Measurements from ENCODE around the gene NFIB.

NFIB gene

DNA sequence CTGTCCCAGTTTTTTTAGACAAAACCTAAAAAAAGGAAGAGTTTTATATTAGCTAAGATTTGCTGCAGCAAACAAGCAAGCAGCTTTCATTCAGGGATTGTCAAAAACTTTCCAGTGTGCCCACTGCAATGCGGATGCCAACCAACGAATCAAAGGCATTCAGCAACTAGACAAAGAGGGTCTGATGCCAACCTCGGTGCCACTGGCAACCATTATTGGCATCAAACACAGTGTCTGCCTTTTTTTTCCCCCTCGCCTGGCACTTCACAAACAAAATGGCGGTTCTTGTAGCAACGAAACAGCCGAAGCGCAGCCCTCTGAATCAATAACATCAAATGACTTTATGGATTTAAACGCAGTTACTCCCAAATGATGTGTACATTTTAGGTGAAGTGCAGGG, 10.4 kb downstream of the NFIB start:
- no peak for DNase-seq

DNA sequence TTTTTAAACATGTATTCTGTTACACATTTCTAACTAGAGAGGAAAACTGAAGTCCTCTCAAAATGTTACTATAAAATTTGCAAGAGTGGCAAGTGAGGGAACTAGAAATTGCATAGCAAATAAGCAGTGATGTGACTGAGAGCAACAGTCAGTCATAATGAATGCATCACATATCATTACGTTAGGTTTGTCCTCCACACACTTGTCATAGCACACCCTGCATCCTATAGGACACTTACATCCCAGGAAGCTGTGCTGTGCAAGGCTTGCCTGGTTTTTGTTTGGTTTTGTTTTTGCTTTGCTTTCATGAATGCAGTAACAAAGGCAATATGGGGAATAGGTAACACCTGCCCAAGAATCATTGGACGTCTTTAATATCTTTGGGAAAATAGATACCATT, 10.8 kb downstream of the NFIB start:
- no peak for DNase-seq

DNA sequence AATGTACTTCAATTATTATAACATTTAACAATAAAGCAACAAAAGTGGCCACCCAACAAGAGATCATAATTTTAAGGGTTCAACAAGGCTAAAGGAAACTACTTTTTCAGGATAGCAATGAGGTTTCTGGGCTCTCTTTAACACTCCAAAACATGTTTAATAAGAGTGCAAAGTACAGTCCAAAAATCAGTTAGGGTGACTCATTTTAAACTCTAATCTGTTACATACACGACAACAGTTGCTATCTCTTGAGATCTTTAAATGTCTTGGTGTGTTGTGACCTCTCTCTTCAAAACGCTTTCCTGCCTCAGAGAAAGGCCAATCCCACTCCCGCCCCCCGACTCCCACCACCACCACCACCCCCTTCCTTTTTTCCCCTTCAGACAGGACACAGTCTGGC, 11.5 kb downstream of the NFIB start:
- DNase-seq: no peak

DNA sequence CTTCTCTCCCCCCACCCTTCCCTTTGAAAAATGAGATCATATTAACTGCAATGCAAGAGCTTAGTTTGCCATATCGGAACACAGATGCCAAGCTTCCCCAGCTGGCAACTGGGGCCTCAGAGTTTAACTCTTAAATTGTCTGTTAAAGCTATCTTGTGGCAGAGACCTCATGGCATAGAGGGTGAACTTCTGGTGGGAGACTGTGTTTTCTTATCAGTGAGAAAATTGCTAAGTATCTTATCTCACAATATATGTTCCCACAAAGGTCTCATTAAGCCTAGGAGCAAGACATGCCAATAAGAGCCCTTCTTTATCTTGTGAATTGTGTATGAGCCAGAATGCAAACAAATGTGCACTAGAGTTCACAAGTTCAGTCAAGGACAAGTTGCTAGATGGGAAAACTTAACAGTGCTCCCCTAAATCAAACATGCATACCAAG, 12.3 kb downstream of the NFIB start:
- no peak for DNase-seq

DNA sequence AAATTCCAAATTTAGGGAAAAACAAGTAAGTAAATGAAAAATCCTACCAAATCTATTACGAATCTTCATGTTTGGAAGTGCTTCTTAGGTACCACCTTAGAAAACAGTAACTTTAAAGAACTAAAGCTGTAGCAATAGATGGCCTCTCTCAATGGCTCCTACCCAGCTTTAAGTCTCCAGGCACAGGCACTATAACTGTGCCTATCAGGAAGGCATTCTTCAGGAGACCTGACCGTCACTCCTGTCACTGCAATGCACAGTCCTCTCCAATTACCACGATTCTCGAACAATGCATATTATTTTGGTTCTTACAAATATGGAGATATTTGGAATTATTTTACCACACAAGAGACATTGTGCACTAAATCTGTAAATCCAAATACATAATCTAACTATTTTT, 12.9 kb downstream of the NFIB start:
- no peak for DNase-seq

DNA sequence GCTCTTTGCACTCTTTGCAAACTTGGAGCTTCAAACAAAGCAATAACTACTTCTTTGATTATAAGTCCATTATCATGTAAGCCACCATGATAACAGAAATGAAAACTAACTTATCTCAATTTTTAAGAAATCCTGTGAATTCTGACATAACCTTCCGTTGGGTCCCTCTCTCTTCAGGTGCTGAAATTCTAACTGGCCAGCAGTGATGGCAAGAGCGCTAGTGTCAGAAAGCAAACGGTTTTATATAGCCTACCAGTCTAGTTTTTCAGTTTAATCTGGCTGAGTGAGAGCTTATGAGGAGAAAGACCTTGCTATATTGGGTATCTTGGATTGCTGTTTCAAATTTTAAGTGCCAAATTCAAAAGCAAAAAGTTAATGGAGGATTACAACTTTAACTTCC, 13.4 kb downstream of the NFIB start:
- no peak for DNase-seq

DNA sequence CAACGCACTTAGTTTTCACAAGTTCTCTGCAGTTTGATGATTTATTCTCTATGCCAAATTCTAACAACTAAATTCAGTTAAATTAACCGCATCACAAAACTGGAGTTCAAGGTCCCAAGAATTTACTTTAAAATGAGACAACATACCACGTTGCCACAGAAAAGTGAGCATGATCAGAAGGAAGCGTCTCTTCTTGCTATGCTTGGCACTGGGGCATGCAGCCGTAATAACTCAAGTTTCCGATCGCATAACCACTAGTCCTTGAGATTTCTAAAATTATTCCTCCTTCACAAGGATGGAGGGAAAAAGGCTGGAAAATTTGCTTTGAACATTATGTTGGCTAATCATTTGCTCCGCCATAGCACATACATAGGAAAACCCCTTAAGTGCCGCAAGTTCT, 13.9 kb downstream of the NFIB start:
- DNase-seq: no peak

DNA sequence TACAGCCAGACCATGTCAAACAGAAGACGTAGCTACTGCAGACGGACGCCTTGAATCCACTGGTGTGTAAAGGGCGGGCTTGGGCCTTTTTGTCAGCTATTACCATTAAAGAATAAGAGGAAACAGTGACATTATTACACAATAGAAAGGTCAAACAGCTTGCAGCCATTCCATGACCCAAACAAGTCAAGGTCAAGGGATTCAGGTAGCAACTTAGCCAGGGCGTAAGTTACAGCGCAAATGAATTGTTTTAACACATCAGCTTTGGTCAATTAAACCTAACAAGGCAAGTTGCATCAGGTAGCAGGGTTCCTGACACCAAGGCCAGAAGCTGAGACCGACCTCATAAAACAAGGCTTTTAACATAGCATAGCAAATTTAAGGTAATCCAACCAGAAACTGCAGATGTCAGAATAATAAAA, 15.3 kb downstream of the NFIB start:
- DNase-seq: no peak

DNA sequence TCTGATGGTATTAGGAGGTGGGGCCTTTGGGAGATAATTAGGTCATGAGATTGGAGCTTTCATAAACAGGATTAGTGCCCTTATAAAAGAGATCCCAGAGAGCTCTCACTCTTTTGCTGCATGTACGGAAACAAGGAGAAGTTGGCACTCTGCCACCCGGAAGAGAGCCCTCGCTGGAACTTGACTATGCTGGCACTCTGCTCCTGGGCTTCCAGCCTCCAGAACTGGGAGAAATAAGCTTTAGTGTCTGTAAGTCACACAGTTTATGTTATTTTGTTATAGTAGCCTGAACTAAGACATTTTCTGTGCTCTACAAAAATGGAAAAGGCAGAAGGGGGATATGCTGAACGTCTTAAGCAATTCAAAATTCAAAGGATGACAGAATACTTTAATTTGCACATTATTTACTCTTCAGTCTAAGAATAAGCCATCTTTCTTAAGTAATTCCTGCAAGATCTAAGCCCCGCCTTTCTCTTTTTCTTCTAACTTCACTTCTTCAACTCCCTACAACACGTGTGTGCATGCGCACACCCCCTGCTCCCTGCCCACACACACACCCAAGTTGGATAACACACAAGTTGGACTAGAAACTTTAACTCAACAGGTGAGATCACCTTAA, 17.3 kb downstream of the NFIB start:
- no peak for DNase-seq

DNA sequence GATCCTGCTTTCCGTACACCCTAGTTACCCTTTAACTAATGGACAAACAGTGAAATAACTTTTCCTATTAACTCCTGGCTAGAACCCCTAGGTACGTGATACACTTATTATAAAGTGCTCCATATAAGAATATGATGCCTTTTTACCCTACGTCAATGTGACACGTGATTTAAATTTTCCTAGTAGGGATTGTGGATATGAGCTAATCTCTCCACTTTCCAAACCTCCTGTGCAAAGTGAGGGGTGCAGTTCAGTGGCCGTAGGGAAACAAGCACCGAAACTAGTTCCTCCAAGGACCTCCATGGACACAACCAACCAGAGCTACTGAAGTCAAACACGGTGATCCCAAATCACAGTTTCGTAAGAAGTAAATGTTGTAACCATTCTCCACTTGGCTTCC, 19.3 kb downstream of the NFIB start:
- no peak for DNase-seq

DNA sequence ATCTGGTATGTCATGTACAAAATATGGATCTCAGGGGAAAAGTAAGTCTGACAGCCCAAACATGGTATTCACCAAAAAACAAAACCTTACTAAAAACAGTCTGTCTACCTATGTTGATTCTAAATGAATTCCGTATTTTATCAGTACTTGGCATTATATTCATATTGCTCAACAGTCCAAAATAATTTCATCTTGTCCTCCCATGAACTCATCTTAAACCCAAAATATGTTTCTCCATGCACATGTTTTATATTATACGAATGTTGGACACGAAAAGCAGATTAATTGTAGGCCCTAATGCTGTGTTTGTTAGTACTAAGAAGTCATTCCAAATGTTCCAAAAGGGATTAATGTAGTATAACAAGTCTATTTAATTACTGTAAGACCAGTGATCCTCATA, 20.1 kb downstream of the NFIB start:
- no peak for DNase-seq

DNA sequence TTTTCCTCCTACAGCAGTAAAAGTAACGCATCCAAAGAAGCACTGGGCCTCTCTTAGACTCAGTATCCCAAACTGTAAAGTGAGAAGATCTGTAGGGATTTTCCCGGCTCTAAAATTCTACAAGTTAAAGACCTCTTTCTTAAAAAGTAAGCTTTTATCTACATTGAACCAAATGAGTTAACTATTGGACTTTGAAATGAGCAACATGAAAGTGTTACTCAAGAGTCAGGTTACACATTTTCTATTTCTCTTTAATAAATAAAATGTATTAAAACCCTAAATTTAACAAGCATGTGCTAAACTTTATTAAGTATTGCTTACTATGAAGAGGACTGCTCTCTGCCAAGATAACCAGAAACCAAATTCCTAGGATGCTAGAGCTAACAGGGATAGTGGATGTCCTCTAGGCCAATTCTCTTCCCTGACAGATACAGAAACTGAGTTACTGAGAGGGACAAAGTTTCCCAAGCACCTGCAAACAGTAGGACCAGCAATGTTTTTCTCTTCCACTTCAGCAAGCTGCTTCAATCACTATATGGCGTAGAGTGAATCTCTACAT, 21.7 kb downstream of the NFIB start:
- DNase-seq: no peak

DNA sequence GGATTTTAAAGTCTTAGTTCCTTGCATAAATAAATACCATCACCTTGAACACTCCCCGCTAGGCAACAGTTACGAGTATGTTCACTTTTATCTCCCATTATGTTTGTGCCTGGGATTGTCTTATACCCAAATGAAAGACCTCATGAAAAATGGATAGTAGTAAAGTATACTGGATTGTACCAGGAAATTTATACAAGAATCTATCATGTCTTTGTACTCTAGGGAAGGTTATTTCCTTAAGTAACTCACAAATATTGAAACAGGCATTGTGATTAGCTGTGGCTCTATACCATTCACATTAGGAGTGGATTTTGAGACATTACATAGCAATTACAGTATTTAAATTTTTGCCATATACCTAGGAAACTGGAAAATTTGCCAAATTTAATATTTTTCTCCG, 24.0 kb downstream of the NFIB start:
- DNase-seq: no peak

DNA sequence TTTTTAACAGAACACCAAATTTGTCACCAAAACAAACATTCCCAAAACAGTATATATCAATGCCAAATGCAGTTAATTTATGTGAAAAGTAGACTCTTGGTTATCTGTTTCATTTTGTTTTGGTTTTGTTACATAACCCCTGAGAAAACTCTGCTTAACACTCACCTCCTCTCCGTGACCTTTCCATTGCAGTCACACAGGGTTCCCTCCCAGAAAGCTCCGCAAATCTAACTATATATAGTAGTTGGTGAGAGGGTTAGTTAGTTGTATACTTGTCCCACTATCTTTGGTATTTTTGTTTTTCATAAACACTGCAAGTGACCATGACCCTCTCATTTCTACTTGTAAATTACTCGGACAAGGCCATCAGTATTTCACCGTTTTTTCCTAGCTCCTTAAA, 25.5 kb downstream of the NFIB start:
- DNase-seq: no peak

DNA sequence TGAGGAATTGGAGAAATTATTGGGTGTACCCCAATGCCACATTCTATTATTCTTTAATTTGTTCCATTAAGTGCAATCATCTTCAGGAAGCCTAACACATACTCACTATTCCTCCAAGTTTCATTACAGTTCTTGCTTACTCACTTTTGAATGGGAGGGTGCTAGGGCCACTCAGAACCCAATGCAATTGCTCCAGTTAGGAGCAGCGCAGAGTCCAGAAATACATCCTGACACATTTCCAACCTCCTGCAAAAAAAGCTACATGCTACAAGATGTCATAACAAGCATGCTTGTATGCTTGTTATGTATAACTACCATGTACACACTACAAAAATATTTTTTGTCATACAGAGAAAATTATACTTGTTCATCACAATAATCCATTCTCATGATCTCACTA, 27.8 kb downstream of the NFIB start:
- DNase-seq: no peak

DNA sequence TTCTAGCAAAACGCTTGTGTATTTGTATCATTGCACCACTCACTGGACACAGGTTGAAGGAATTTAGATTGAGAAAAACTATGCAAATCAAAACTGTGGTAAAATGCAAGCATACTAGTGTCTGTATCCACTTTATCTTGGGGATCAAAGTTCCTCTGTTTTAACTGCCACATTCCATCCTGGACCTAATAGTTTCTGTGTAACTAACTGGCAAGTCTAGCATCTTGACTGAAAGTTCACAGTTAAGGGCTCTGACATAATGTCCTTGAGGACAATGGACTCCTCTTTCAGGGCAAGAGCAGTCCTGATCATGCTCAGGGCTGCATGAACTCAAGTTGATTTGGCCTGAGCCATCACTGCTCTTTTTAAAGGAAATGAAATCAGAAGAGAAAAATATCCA, 30.7 kb downstream of the NFIB start:
- DNase-seq: no peak

DNA sequence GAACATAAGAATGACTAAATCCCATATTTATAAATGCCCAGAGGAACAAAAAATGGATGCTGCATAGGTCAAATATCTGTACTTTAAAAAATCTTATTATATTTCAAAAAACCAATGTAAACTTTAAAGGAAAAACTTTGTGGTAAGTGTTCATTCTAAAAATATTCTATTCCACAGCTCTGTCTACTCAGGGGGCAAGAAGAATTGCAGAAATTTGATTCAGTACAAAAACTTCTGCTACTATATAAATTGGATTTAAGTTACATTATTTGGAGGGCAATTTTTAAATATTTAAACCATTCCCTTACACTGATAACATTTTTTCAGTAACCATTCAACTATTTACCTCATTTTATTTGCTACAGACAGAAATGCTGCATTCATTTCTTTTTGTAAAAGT, 32.1 kb downstream of the NFIB start:
- no peak for DNase-seq

DNA sequence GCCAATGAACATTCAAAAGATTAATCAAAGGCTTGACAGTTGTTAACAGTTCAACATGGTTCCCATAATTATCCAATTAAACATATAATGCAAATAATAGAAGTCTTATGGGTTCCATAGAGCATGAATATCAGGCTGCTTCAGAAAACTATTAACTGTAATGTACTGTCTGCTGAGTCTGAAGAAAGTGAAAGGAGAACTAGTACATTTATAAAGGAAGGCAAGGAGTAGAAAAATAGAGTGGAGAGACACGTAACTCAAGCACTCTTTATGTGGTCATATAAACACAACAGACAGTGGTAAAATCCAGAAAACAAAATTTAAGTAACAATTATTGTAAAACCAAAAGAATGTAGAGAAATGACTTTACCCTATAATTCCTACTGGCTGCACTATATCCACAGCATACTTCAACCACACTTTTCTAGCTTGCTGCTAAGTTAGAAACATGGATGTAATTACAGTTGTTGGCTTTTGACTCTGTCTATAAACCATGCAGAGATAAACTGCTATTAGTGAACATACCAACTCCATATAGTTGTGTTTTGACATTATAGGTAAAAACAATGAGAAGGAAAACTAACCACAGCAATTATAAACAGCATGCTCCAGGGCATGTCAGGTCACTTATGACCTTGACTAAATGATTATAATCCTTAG, 32.7 kb downstream of the NFIB start:
- DNase-seq: no peak

DNA sequence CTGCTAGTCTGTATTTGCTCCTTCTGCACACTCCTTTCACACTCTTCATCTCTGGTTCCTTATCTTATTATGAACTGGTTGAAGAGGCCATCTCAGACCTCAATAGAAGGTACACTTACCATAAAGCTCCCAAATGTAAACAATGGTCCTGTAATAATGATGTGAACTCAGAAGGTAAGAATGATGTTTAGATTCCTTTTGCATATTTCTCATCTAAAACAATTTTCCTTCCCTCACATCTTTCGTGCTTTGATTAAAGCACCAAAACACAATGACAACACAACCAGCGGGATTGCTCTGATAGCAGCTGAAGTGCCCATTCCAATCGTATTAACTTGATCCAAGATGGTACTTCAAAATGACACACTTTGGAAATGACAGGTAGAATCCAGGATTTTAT, 34.3 kb downstream of the NFIB start:
- no peak for DNase-seq

DNA sequence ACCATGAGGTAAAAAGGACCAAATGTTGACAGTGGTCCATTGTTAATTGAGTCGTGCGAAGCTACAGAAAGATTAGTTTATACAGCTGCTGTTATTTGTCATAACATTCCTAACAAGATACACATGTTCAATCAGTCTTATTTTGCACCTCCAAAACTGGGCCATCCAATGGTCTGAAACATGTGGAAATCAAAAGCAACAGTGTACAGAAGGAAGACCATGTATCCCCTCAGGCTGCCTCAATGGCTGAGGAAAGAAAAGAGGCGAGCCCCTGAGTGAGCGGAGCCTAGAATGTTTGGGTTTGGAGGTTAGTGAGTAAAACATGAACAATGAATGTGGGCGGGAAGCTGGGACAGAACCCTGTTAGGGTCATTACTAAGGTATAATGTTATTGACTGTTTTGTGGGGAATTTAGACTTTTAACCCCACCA, 35.6 kb downstream of the NFIB start:
- DNase-seq: no peak

DNA sequence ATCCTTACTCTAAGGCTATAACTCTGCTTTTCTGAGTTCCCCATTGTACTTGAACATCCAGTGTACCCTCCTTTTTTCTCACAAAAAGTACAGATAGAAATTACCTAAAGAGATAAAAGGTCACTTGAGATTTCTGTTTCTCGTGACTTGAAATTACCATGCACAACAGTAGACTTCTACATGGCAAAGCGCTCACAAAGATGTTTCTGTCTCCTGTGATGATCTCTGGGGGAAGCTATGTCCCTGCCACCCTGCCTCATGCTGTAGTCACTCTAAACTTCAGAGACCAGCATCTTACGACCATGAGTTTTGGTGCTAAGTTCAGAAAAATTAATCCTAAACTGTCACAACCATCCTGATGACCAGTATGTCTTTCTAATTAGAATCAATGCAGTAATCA, 36.2 kb downstream of the NFIB start:
- DNase-seq: no peak

DNA sequence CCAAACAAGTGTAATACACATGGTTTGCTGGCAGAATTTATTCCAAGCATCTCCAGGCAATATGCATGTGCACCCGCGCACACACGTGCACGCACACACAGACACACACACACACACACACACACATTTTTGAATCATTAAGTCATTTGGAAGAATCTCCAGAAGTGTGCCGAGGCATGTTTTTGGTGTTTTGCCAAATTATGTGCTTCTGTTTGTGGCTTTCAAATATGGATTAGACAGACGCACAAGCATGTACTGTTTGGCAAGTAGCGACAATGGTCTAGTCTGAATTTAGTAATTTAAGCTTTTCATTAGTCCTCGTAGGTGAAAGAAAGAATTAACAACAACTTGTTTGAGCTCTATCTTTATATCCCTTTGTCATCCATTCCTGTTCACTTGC, 36.7 kb downstream of the NFIB start:
- DNase-seq: no peak

DNA sequence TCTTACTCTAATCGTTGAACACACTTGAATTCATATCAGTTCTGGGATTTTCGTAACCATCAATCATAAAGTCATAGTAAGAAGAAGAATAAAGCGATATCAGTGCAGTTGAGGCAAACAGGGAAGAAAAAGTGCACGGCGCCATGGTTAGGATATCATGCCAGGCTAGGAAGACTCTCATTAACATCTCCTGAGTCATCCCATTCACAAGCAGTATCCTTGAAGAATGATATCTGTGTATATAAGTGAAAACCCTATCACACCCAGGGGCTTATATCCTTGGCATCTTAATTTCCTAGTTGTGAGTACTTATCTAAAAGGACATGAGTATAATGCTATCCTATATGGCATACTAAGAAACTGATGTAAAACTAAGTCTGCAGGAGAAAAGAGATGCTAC, 38.6 kb downstream of the NFIB start:
- DNase-seq: no peak

DNA sequence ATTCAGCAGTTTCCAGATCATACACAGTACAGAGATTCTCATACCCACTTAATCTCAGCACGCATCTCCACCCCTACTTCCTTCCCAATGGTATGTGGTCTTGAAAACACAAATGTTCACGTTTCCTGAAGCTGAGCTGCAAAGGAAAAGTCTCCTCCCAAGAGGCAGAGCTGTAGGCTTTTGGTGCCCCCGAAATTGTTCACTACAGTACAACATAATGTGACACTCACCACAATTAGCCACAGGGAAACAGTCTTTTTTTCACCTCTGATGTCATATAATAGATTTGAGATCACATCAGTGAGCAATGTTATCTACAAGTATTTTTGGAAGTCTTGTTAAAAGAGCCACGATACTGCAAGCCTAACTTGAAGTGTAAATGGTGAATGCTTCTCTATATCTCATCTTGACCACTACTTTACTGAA, 40.2 kb downstream of the NFIB start:
- DNase-seq: no peak

Measured in stimulated activated naive CD4-positive, alpha-beta T cell treated with Interleukin-2 at 50 U/mL for 16 hours (primary cell).